Islet precursor cell (in vitro differentiated cells): ENCODE data around the gene ZDHHC6.
"Not testable (repeated sequence)": the region's sequence is repeated elsewhere in the genome, so short reads cannot be mapped to it uniquely, and the experiment has no call there.

ENCODE experiments used
- DNase-seq: peaks from one replicate; pipeline ENCODE4 v3.0.0-alpha.2; 2018

Gene ZDHHC6, protein sequence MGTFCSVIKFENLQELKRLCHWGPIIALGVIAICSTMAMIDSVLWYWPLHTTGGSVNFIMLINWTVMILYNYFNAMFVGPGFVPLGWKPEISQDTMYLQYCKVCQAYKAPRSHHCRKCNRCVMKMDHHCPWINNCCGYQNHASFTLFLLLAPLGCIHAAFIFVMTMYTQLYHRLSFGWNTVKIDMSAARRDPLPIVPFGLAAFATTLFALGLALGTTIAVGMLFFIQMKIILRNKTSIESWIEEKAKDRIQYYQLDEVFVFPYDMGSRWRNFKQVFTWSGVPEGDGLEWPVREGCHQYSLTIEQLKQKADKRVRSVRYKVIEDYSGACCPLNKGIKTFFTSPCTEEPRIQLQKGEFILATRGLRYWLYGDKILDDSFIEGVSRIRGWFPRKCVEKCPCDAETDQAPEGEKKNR

DNA sequence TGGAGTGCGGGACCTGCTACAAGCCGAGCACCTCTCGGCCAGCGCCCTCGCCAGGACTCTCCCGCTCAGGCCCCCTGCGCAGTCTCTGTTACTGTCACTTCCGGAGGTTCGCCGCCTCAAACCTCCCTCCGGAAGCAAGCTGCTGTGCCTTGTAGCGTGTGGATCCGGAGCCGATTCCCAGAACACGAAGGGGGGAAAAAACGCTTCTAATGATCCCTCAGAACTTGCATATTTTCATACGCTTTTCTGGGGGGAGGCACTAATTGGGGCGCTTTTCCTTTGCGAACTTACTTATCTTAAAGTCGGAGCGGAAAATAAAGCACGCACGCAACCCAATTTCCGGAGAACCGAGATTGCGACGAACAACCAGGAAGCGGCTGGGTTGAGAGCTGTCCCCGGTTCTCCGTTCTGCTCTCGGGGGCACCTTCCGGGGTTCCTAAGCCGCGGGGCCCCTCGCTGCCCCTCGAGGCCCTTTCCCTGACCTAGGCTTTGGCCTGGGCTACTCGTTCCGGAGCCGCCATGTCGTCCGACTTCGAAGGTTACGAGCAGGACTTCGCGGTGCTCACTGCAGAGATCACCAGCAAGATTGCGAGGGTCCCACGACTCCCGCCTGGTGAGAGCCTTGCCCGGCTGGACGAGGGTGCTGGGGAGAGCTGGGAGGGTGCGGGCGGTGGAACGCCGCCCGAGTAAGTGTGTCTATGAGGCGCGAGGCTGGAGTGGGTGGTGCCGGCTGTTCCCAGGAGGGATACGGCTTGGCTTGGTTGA lies at the start of gene ZDHHC6, which contains the start of gene VTI1A:
Gene ZDHHC6 (minus strand): TSS at position 60 of the 765 bp plus-strand sequence. CDS start 1,478 bp downstream, outside the sequence.
Gene VTI1A (plus strand): TSS at position 361 of the 765 bp plus-strand sequence. CDS start 159 bp downstream, at position 520.
- peak; percentile 93 for DNase-seq

DNA sequence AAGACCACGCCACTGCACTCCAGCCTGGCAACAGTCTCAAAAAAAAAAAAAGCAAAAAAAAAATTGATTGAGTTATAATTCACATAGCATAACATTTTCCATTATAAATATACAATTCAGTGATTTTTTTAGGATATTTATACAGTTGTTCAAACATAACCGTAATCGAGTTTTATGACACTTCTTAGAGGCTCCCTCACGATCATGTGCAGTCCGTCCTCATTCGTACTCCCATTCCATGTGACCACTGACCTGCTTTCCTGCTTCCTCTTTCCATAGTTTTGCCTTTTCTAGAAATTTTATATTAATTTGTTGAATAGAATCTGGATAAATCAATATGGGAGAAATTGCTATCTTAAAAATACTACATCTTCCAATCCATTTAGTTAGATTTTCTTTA lies 46.0 kb upstream of the ZDHHC6 start:
- no peak for DNase-seq

DNA sequence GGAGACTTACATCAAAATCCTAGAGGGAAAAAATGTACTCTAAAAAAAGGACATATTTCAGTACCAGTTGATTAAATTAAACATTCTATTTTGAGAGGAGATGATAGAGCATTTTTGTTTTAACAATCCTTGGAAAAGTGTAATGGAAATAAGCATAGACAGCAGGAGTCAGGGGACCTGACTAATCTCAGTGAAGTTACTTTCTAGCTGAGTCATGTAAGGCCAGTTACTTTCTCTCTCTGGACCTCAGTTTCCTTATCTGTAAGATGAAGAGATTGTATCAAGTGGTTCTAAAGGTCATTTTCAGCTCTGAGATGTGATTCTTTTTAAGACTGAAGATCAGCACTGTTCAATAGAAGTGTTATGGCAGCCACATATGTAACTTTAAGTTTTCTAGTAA lies 44.4 kb upstream of the ZDHHC6 start:
- no peak for DNase-seq

DNA sequence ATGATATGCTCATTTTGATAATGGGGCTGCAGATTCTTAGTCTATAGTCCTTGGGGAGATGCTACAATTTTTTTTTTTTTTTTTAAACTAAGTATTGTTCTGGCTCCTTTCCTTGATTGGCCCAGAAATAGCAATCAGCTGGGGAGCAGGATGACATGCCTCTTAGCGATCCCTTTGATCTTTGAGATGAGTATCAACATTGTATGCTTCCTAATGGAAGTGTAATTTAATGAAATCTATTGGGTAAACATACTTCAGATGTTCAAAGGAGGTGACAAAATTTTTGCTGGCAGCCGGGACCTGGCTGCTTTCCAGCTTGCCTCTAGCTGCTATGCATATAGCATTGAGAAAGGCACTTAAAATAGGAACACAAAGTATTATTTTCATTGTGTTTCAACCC lies 43.8 kb upstream of the ZDHHC6 start:
- DNase-seq: peak; percentile 79

DNA sequence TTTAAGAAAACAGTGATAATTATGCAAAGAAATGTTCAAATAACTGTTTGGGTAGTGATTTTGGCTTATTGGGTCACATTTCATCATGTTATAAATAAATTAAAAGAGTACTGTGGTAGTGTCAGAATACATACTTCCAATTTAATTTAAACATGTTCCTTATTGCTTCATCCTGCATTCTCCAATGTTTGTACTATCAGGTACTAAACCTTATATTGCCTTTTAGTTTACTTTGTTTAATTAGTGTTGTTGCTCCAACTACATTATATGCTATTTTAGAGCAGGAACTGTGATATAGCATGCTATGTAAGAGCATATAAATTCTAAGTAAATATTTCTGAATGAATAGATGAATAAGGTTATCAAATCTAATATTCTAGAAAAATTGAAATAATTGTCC lies 41.2 kb upstream of the ZDHHC6 start:
- DNase-seq: no peak

DNA sequence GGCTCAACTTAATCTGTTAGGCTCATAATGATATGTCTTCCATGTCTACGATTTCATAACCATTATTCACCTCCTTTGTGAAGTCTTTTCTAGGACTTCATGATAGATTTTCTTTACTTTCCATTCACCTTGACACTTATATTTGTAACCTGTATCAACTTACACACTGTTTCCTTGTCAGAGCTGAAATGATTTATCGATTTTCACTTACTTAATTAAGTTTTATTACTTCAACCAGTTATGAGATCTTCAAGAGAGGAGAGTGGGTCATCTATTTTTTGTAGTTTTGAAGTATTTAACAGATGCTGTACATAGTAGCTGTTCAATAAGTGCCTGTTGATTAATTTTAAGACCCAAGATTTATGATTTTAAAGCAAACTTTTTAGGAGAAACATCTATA lies 37.7 kb upstream of the ZDHHC6 start:
- DNase-seq: no peak

DNA sequence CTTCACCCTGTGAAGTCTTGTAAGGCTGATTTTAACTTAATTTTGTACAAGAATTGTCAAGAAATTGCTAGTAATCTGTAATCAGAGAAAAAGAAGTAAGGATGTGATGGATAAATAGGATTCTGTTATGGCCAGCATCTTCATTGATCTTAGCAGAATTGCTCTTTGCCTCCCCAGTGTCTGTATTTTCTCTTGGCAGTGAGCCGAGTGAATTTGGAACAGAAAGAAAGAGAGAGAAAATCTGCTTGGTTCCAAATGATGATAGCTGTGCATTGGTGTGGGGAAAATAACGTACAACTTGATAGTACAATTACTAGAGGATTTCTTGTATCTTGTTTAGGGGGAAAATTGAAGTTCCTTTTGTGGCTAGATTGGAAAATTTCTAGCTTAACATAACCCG lies 34.9 kb upstream of the ZDHHC6 start:
- no peak for DNase-seq

DNA sequence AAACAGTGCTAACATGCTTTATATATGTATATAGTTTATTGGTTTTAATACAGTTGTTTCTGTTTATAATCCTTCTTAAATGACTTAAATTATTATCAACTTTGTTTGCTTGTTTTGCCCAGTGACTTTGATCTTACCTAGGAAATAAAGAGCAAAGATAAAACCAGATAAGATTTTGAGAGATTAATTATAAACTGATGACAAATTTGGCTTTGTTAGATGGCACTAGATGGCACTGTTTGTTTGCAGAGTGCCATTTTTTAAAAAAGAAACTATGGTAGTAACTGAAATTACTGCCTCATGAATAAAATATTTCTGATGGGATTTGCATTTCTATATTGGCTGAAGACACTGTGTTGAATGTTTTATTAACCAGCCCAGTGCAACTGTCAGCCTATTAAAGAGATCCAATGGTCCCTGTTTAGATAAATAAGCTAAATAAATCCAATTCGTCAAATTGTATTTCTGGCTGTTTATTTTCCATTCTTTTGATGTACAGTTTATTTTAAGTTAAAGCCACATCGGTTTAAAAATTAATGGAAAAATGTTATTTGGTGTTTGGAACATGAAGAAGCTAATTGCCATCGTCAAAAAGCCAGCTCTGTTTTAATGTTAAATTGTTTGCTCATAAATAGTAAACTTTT lies 29.0 kb upstream of the ZDHHC6 start:
- DNase-seq: no peak

DNA sequence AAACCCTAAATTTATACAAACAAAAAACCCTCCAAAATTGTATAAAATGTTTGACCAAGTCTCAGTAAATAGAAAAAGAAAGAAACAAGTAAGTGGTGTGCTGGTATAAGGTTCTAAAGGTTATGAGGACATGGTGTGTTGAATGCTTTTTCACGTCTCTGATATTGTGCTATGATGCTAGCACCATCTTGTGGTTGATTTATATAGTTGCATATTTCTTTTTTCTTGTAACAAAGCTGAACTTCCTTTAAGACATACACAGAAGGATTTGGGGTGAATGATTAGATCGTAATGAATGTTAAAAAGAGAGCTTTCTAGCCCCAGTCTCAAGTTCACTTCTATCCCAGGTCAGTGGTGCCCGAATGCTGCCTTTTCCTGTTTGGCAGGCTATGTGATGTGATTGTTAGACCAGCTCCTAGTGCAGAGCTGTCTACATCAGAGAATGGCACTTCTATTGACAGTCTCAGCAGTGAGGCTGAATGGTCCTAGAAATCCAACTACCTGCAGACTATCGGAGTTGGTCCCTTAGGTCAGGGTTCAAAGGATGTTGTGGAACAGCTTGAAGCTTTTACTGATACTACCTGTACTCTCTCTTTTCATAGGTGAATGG lies 25.3 kb upstream of the ZDHHC6 start:
- no peak for DNase-seq

DNA sequence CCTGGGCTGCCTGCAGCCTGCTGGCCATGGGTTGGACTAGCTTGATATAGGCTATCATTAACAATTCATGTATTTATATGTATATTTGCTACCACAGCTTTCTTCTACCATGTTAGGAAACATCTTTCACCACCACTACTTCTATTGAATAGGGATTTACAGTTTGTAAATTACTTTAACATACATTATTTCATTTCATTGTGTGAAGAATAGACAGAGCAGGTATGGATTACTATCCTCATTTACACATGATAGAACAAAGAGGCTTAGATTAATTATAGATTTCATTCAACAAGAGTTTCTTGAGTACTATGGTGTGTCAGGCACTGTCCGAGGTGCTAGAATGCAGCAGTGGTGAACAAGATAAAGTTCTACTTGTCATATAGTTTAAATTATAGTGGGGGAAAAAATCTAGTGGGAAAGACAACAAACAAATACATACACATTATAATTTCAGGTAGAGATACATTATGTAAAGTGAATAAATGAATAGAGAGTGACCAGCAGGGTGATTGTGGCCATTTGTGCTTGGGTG lies 20.9 kb upstream of the ZDHHC6 start:
- no peak for DNase-seq

DNA sequence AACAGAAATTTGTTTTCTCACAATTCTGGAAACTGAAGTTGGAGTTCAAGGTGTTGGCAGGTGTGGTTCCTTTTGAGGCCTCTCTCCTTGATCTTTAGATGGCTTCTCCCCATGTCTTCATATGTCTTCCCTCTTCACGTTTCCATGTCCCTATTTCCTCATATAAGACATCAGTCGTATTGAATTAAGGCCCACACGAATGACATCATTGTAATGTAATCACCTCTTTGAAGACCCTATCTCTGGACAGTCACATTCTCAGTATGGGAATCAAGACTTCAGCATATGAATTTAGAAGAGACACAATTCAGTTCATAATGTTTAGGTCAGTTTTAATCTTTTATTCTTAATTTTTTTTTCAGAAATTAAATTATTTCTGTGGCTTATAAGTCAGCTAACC lies 20.1 kb upstream of the ZDHHC6 start:
- no peak for DNase-seq

DNA sequence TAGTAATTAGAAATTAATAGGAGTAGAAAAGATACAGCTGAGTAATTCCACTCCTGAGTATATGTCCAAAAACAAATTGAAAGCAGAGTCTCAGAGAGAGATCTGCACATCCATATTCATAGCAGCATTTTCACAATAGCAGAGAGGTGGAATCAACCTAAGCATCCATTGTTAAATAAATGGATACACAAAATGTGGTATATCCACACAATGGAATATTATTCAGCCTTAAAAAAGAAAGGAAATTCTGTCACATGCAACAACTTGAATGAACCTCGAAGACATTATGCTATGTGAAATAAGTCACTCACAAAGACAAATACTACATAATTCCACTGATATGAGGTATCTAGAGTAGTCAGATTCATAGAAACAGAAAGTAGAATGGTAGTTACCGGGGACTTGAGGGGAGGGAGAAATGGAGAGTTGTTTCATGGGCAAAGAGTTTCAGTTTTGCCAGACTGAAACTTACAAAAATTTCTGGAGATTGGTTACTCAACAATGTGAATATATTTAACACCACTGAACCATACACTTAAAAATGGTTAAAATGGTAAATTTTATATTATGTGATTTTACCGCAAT lies 18.7 kb upstream of the ZDHHC6 start:
- no peak for DNase-seq

DNA sequence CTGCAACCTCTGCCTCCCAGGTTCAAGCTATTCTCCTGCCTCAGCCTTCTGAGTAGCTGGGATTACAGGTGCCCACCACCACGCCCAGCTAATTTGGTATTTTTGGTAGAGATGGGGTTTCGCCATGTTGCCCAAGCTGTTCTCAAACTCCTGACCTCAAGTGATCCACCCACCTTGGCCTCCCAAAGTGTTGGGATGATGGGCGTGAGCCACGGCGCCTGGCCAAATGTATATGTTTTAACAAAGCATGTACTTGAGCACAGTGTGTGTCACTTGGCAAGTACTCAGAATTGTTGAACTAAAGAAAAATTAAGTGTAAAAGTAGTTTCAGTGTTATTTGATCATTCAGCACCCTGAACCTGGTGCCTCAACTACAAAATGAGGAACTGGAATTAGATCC lies 17.4 kb upstream of the ZDHHC6 start:
- DNase-seq: not testable (repeated sequence)

DNA sequence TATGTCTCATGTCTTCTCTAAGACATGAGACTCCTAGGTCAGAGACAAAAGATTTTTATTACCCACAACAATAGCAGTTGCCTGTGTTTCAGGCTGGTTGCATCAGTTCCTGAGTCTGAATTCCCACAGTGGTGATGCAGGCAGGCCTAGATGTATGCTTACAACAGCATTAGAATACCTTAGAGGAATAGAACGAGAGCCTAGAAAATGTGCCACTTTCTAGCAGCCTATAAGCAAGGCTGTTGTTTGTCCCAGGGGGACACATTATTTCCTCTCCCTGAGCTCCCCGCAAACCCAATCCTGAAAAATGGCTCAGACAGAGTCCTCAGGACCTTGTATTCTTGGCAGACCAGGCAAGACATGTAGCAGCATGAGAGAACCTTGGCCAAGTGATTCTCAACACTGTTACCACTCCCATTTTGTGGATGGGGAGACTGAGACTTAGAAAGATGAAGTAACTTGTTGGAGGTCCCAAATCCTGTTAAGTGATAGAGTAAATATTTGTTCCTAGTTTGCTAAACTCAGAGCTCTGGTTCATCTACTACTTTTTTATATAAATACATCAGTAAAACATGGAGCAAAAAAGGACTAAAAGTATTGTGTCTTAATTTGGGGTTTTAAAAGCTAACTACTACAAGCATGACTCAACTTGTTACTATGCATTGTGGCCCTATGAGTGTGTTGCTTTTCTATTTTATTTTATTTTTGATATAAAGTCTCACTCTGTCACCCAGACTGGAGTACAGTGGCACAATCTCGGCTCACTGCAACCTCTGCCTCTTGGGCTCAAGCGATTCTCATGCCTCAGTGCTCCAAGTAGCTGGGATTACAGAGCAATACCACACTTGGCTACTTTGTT lies 14.5 kb upstream of the ZDHHC6 start:
- peak; percentile 71 for DNase-seq

DNA sequence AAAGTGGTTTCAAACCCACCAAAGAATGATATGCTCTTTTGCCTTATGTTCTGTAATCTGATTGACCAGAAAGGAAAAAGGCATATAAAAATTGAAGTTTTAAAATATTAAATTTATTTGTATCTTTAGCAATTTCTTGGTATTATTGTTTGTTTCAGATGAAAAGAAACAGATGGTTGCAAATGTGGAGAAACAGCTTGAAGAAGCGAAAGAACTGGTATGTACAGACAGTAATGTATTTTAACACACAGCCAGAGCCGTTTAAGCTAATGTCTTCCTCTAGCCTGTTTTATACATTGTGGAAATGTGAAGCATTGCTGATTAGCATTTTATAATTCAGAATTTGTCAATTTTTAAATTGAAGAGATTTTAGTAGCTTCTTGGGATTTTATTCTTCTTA lies 13.7 kb upstream of the ZDHHC6 start:
- DNase-seq: no peak

DNA sequence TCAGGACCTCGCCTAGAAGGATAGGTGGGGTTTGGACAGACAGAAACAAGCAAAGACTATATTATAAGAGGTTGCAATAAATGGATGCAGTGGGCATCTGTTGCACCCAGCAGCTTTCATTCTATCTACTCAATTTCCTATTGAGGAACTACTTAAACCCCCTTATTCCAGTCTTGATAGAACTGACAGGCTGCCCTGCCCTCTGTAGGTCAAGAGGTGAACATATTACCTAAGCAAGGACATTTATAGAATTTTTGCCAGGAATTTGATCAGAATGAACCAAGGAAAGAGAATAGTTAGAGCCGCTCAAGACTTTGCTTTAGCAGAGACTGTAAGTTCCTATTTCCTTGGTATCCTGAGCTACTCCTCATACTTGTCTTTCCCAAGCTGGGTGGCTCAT lies 9.8 kb upstream of the ZDHHC6 start:
- no peak for DNase-seq

DNA sequence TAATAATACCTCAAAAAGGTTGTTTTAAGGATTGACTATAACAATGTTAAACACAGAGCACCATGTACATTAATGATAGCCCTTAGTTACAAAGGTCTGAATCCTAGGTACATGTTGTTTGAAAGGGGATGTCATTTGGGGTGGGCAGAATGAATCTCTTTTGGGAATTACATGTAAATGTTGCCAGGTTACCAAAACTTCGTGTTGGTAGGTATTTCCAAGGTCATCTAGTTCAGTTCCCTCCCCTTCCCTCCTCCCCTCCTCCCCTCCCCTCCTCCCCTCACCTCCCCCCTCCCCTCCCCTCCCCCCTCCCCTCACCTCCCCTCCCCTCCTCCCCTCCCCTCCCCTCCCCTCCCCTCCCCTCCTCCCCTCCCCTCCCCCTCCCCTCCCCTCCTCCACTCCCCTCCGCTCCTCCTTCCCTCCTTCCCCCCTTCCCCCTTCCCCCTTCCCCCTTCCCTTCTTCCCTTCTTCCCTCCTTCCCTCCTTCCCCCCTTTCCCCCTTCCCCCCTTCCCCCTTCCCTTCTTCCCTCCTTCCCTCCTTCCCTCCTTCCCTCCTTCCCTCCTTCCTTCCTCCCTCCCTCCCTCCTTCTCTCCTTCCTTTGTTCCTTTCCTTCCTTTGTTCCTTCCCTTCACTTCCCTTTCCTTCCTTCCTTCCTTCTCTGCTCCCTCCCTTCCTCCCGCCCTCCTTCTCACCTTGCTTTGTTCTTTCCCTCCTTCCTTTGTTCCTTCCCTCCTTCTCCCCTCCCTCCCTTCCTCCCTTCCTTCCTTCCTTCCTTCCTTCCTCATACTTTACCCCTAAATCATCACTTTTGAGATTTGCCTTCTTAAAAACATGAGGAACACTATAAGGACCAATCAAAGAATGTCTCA lies 8.4 kb upstream of the ZDHHC6 start:
- DNase-seq: no peak

DNA sequence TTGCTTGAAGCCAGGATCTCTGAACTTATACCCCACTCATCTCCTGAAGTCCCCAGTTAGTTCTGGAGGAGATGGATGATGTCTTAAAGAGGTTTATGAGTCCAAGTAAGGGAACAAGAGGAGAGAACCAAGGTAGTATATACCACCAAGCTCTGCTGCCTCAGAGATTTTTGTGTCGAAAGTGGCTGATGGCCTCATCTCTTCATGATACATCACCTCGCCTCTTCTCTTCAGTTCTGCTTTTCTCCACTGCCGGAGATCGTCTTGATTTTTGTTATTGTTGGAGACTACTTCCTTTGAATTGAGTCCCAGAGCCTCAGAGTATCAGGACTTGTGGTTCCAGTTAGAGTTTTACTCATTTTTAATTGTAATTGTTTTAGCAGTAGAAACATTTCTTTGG lies 2.2 kb upstream of the ZDHHC6 start:
- DNase-seq: no peak

DNA sequence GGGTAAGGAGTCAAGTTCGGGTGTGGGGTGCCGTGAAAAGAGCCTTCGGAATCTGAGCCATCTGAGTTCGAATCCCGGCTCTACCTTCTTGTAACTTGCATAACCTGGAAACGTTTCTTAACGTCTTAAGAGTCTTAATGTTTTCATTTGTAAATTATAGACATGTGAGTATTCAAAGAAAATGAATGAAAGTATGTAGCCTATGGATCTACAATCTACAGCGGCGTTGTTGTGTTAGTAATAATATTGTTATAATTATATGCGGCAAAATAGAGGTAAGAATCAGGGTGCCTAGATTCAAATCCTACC lies 860 bp upstream of the ZDHHC6 start:
- no peak for DNase-seq

DNA sequence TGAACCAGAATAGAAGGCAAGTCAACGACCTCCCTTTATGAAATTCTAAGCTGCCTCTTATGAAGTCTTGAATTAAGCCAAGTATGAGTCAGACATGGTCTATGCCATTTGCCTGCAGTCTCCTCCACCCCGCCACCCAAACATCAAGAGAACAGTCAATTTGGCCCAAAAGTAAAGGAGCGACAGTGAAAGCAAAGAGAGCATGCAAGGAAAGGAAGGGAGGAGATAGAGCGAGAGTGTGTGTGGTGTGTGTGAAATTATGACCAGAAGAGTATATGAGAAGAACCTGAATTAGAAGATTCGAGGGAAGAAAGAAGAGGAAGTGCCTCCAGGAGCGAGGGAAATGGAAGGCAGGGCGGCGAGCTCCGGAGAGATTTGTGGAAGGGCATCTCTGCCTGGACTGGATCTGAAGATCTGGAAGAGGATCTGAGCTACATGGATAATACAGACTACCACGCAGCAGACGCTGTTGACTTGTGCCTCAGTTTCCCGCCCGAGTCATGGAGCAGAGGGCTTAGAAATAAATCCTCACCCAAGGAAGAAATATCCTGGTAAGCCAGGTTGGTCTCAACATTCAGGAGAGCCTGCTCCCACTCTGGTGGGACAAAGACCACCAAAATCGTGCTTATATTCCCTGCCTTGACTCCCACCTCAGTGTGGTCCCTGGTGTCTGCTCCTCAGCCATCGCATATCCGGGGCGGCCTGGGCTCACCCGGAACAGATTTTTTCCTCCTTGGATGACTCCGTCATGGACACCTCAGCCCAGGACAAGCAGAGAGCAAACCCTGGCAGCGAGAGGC lies 459 bp downstream of the ZDHHC6 start:
- DNase-seq: no peak
